ENCODE results near the gene TSPAN18.

The TSPAN18 gene

DNA sequence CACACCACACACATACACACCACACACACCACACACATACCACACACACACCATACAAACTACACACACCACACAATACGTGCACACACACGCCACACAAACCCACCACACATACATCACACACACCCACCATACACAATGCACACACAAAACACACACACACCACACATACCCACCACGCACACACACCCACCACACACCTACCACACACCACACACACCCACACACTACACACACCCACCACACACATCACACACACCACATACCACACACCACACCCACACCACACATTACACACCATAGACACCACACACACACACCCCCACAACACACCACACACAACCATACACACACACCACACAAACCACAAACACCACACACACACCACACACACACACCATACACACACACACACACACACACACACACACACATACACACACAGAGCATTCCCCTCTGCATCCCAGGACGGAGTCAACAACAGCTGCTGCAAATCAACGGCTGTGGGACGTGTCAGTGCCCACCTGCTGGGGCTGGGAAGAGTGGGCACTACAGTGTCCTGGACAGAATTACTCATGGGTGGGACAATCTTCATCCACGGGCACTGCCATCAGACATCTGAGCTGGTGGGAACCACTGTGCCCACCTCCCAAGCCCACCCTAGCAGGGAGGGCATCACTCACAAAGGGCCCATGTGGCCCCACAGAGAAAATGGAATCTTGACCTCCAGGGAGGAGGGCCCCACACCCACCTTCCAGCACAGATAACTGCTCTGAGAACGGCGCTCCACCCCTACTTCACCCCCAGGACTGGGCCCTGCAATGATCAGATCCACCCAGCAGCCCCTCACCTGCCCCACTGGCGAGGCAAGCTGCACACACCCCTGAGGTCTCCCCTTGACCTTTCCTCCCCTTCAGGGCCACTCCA lies 215.5 kb downstream of the TSPAN18 start:
- Histone ChIP-seq H3K27ac (ENCODE audit: extremely low read depth, low read depth, low read length) (no peak overlapping the region), H3K4me1 (ENCODE audit: control insufficient read depth, insufficient read depth, low read length) (no peaks in the 10 kb centered on the region), H3K4me3 (ENCODE audit: low read depth, low read length) (no peak overlapping the region), H3K36me3 (ENCODE audit: control insufficient read depth in 2 of 2, insufficient read depth in 1 of 2, low read length in 2 of 2) (peaks cover 0 to 16% of the 10 kb centered on the region in 2 experiments; a peak in 1 of 3 replicates), H3K9me3 (ENCODE audit: control insufficient read depth, insufficient read depth, low read depth, low read length) (no peaks in the 10 kb centered on the region)
- peak; percentile 98 for TF ChIP-seq ZFHX2 (tag by site-specific recombination; conservative IDR thresholded peaks at IDR 0.05)
- 0 out of 2 replicates have a peak, but pooled peaks have one; percentile 40 for TF ChIP-seq SALL2 (tag by site-specific recombination; IDR thresholded peaks at IDR 0.05; ENCODE audit: borderline replicate concordance)
- TF ChIP-seq KLF9 (tag by site-specific recombination; IDR thresholded peaks at IDR 0.05; ENCODE audit: low read depth), result peak; percentile 54; the same call in 1 of the 2 replicates
- no peak for TF ChIP-seq ZNF596 (tag by site-specific recombination; IDR thresholded peaks at IDR 0.05)
- peak; percentile 99 for TF ChIP-seq EGR2 (tag by site-specific recombination; IDR thresholded peaks at IDR 0.05; ENCODE audit: low read depth)
- TF ChIP-seq, protein P1, sequence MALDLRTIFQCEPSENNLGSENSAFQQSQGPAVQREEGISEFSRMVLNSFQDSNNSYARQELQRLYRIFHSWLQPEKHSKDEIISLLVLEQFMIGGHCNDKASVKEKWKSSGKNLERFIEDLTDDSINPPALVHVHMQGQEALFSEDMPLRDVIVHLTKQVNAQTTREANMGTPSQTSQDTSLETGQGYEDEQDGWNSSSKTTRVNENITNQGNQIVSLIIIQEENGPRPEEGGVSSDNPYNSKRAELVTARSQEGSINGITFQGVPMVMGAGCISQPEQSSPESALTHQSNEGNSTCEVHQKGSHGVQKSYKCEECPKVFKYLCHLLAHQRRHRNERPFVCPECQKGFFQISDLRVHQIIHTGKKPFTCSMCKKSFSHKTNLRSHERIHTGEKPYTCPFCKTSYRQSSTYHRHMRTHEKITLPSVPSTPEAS (tag by site-specific recombination; IDR thresholded peaks at IDR 0.05), result peak; percentile 38; the same call in 1 of the 2 replicates
- 0 out of 2 replicates have a peak, but pooled peaks have one; percentile 19 for TF ChIP-seq ZIC2 (tag by site-specific recombination; IDR thresholded peaks at IDR 0.05)
- no peak for TF ChIP-seq ZNF24 (tag by site-specific recombination; IDR thresholded peaks at IDR 0.05)
- TF ChIP-seq, protein P2, sequence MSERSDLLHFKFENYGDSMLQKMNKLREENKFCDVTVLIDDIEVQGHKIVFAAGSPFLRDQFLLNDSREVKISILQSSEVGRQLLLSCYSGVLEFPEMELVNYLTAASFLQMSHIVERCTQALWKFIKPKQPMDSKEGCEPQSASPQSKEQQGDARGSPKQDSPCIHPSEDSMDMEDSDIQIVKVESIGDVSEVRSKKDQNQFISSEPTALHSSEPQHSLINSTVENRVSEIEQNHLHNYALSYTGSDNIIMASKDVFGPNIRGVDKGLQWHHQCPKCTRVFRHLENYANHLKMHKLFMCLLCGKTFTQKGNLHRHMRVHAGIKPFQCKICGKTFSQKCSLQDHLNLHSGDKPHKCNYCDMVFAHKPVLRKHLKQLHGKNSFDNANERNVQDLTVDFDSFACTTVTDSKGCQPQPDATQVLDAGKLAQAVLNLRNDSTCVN (tag by site-specific recombination; optimal IDR thresholded peaks at IDR 0.05), result no peak
- ChIA-PET POLR2A (no interaction called here), CTCF (interaction anchor here (1.0 to 18.1 kb wide), 2 partner anchors 13 to 161 kb away, joined by 3 to 847 read pairs; no protein-coding TSS in a partner anchor)

DNA sequence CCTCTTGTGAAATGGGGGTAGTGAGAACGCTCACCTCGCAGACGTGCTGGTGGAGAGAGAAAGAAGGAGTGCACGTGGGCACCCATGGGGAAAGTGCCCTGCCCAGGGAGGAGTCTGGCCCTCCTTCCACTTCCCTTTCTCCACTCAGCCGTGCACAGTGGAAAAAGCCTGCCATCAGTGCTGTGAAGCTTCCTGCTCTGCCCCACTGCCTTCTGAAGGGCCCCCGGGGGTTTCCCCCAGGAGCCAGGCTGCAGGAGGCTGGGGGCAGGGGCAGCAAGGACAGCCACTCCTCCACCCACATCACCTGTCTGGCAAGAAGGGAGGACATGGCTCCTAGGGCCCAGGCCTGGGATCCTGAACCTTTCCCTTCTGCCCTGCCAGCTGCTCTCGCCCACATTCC lies 216.4 kb downstream of the TSPAN18 start:
- TF ChIP-seq ZNF837 (tag by site-specific recombination; IDR thresholded peaks at IDR 0.05) (no peak), ZNF768 (tag by site-specific recombination; IDR thresholded peaks at IDR 0.05) (no peak), ZNF677 (tag by site-specific recombination; IDR thresholded peaks at IDR 0.05) (no peak), ZNF585B (tag by site-specific recombination; IDR thresholded peaks at IDR 0.05) (no peak), ZNF600 (tag by site-specific recombination; IDR thresholded peaks at IDR 0.05) (peak; percentile 37; the same call in 1 of the 2 replicates), GLIS1 (tag by site-specific recombination; IDR thresholded peaks at IDR 0.05) (peak; percentile 39; the same call in 1 of the 2 replicates), SP7 (tag by site-specific recombination; IDR thresholded peaks at IDR 0.05) (no peak), ZNF366 (tag by site-specific recombination; conservative IDR thresholded peaks at IDR 0.05) (no peak), ZNF701 (tag by site-specific recombination; IDR thresholded peaks at IDR 0.05) (no peak), ZNF239 (tag by site-specific recombination; IDR thresholded peaks at IDR 0.05) (no peak), ZNF335 (tag by site-specific recombination; conservative IDR thresholded peaks at IDR 0.05) (no peak)
- TF ChIP-seq, protein P3, sequence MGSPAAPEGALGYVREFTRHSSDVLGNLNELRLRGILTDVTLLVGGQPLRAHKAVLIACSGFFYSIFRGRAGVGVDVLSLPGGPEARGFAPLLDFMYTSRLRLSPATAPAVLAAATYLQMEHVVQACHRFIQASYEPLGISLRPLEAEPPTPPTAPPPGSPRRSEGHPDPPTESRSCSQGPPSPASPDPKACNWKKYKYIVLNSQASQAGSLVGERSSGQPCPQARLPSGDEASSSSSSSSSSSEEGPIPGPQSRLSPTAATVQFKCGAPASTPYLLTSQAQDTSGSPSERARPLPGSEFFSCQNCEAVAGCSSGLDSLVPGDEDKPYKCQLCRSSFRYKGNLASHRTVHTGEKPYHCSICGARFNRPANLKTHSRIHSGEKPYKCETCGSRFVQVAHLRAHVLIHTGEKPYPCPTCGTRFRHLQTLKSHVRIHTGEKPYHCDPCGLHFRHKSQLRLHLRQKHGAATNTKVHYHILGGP (tag by site-specific recombination; IDR thresholded peaks at IDR 0.05), result no peak
- TF ChIP-seq, protein P4, sequence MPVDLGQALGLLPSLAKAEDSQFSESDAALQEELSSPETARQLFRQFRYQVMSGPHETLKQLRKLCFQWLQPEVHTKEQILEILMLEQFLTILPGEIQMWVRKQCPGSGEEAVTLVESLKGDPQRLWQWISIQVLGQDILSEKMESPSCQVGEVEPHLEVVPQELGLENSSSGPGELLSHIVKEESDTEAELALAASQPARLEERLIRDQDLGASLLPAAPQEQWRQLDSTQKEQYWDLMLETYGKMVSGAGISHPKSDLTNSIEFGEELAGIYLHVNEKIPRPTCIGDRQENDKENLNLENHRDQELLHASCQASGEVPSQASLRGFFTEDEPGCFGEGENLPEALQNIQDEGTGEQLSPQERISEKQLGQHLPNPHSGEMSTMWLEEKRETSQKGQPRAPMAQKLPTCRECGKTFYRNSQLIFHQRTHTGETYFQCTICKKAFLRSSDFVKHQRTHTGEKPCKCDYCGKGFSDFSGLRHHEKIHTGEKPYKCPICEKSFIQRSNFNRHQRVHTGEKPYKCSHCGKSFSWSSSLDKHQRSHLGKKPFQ (tag by site-specific recombination; IDR thresholded peaks at IDR 0.05), result no peak
- TF ChIP-seq, protein P5, sequence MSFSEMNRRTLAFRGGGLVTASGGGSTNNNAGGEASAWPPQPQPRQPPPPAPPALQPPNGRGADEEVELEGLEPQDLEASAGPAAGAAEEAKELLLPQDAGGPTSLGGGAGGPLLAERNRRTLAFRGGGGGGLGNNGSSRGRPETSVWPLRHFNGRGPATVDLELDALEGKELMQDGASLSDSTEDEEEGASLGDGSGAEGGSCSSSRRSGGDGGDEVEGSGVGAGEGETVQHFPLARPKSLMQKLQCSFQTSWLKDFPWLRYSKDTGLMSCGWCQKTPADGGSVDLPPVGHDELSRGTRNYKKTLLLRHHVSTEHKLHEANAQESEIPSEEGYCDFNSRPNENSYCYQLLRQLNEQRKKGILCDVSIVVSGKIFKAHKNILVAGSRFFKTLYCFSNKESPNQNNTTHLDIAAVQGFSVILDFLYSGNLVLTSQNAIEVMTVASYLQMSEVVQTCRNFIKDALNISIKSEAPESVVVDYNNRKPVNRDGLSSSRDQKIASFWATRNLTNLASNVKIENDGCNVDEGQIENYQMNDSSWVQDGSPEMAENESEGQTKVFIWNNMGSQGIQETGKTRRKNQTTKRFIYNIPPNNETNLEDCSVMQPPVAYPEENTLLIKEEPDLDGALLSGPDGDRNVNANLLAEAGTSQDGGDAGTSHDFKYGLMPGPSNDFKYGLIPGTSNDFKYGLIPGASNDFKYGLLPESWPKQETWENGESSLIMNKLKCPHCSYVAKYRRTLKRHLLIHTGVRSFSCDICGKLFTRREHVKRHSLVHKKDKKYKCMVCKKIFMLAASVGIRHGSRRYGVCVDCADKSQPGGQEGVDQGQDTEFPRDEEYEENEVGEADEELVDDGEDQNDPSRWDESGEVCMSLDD (tag by site-specific recombination; IDR thresholded peaks at IDR 0.05), result no peak

More for the DNA sequence above, 216.4 kb downstream of the TSPAN18 start:
- POLR2A ChIA-PET, result interaction anchor here (1.6 kb wide), 1 partner anchor 11 kb away, joined by 3 read pairs; no protein-coding TSS in a partner anchor
- H3K9me3 ChIP-seq (ENCODE audit: control insufficient read depth, insufficient read depth, low read depth, low read length), result no peaks in the 10 kb centered on the region
- no peak overlapping the region for H3K27ac ChIP-seq (ENCODE audit: extremely low read depth, low read depth, low read length)
- CTCF ChIA-PET, result interaction anchor here (0.8 kb wide), 2 partner anchors 32 to 162 kb away, joined by 3 read pairs; no protein-coding TSS in a partner anchor
- peaks cover 0 to 16% of the 10 kb centered on the region in 2 experiments; a peak in 1 of 3 replicates for H3K36me3 ChIP-seq (ENCODE audit: control insufficient read depth in 2 of 2, insufficient read depth in 1 of 2, low read length in 2 of 2)
- no peak overlapping the region for H3K4me3 ChIP-seq (ENCODE audit: low read depth, low read length)
- no peaks in the 10 kb centered on the region for H3K4me1 ChIP-seq (ENCODE audit: control insufficient read depth, insufficient read depth, low read length)
